ENCODE measurements around the gene NQO2.

The NQO2 gene

DNA sequence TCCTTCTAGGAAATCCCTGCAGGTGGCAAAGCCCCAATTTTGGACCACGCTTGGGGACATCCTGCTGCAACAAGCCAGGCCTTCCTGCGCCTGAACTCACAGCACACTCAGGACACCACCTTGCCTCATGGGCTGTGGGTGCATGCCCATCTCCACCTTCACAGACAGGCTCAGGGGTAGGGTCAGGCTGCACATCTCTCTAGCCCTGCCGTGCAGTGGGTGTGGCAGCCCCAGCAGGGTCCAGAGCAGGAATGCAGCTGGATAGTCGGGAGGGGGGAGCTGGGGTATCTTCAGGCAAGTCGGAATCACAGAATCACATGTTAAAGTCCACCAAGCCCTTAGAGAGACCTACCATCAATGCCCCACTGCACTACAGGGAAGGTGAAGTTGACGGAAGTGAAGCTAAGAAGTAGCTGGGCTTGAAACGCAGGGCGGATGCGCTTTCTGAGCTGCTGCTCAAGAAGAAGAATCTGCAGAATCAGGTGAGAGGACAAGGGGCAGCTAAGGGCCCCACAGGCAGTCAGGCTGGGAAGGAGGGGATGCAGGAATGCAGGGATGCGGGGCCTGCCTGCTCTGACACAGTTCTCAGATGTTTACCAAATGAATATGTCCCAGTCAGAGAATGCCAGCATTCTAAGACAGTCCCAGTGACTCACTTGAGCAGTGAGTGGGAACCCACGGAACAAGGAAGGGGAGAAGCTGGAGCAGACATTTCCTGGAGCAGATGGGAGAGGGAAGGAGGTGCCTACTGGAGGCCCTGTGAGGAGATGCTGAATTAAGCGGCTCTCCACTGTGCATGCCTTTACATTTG is 39.6 kb upstream of the NQO2 start:
- no peak for TF ChIP-seq EZH2 (IDR thresholded peaks at IDR 0.05; ENCODE audit: borderline replicate concordance, low read depth, low read length, severe bottlenecking)
- TF ChIP-seq, protein P1, sequence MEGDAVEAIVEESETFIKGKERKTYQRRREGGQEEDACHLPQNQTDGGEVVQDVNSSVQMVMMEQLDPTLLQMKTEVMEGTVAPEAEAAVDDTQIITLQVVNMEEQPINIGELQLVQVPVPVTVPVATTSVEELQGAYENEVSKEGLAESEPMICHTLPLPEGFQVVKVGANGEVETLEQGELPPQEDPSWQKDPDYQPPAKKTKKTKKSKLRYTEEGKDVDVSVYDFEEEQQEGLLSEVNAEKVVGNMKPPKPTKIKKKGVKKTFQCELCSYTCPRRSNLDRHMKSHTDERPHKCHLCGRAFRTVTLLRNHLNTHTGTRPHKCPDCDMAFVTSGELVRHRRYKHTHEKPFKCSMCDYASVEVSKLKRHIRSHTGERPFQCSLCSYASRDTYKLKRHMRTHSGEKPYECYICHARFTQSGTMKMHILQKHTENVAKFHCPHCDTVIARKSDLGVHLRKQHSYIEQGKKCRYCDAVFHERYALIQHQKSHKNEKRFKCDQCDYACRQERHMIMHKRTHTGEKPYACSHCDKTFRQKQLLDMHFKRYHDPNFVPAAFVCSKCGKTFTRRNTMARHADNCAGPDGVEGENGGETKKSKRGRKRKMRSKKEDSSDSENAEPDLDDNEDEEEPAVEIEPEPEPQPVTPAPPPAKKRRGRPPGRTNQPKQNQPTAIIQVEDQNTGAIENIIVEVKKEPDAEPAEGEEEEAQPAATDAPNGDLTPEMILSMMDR (IDR thresholded peaks at IDR 0.05; ENCODE audit: borderline replicate concordance, extremely low read depth, low read length, poor library complexity, severe bottlenecking) = no peak
- H3K9me3 ChIP-seq (ENCODE audit: insufficient read depth, low read length, severe bottlenecking) = no peaks in the 10 kb centered on the region
- peaks cover 37% of the 10 kb centered on the region for H3K27me3 ChIP-seq (ENCODE audit: insufficient read depth, low read length, poor library complexity)
- H3K79me2 ChIP-seq (ENCODE audit: insufficient read depth, low read length) = no peaks in the 10 kb centered on the region
- H3K4me3 ChIP-seq (ENCODE audit: low read depth in 1 of 2, low read length in 2 of 2) = no peak overlapping the region
- H2AFZ ChIP-seq (ENCODE audit: low read depth, low read length) = no peak overlapping the region
- H3K27ac ChIP-seq (ENCODE audit: low read length) = no peak overlapping the region
- no peaks in the 10 kb centered on the region for H4K20me1 ChIP-seq (ENCODE audit: insufficient read depth, low read length)
- H3K4me2 ChIP-seq (ENCODE audit: insufficient read depth, low read length) = no peak overlapping the region
- DNase-seq (no peak), ATAC-seq (ENCODE audit: insufficient read depth, low read depth) (no peak)
- H3K9ac ChIP-seq (ENCODE audit: low read depth, low read length) = no peak overlapping the region
- H3K4me1 ChIP-seq (ENCODE audit: insufficient read depth, low read length) = no peaks in the 10 kb centered on the region
- no peaks in the 10 kb centered on the region for H3K36me3 ChIP-seq (ENCODE audit: insufficient read depth, low read length)

DNA sequence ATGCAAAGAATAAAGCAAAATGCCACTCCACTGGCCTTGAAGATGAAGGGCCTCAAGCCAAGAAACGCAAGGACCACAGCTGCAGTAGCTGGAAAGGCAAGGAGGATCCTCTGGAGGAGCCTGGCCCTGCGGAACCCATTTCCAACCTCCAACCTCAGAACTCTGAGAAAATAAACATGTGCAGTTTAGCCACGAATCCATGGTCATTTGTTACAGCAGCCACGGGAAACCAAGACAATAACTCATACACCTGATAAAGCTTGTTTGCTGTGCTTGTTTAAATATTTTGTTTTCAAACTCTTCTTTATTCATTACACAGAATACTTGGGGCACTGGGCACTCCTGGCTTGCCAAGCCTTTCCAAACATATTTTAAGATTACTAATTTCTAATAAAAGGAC is 38.8 kb upstream of the NQO2 start:
- H3K4me3 ChIP-seq (ENCODE audit: low read depth in 1 of 2, low read length in 2 of 2) = no peak overlapping the region
- H3K4me1 ChIP-seq (ENCODE audit: insufficient read depth, low read length) = no peaks in the 10 kb centered on the region
- no peak overlapping the region for H3K9ac ChIP-seq (ENCODE audit: low read depth, low read length)
- no peaks in the 10 kb centered on the region for H3K79me2 ChIP-seq (ENCODE audit: insufficient read depth, low read length)
- H4K20me1 ChIP-seq (ENCODE audit: insufficient read depth, low read length) = no peaks in the 10 kb centered on the region
- H2AFZ ChIP-seq (ENCODE audit: low read depth, low read length) = no peak overlapping the region
- H3K36me3 ChIP-seq (ENCODE audit: insufficient read depth, low read length) = no peaks in the 10 kb centered on the region
- ATAC-seq (ENCODE audit: insufficient read depth, low read depth) = no peak
- TF ChIP-seq, protein P1 (IDR thresholded peaks at IDR 0.05; ENCODE audit: borderline replicate concordance, extremely low read depth, low read length, poor library complexity, severe bottlenecking) = no peak
- no peak for TF ChIP-seq EZH2 (IDR thresholded peaks at IDR 0.05; ENCODE audit: borderline replicate concordance, low read depth, low read length, severe bottlenecking)
- no peak overlapping the region for H3K27ac ChIP-seq (ENCODE audit: low read length)
- peaks cover 37% of the 10 kb centered on the region for H3K27me3 ChIP-seq (ENCODE audit: insufficient read depth, low read length, poor library complexity)
- H3K4me2 ChIP-seq (ENCODE audit: insufficient read depth, low read length) = no peak overlapping the region
- H3K9me3 ChIP-seq (ENCODE audit: insufficient read depth, low read length, severe bottlenecking) = no peaks in the 10 kb centered on the region
- no peak for DNase-seq

DNA sequence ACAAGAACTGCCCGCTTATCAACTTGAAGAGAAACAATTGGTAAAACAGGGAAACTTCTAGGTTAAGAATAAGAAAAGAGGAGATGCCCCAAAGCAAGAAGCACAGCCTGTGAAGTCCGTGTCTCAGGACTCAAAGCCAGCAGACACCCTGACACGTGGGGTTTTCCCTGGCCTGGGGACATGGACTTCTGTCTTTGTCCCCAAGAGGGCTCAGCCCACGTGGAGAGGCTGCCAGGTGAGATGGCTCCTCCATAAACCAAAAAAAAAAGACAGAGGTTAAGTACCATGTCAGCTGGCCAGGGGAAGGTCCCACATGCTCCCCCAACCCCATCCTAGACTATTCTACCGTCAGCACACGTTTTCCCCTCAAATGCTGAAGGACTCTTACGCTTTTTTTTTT is 38.2 kb upstream of the NQO2 start:
- H3K36me3 ChIP-seq (ENCODE audit: insufficient read depth, low read length) = no peaks in the 10 kb centered on the region
- H3K27me3 ChIP-seq (ENCODE audit: insufficient read depth, low read length, poor library complexity) = peaks cover 41% of the 10 kb centered on the region
- H3K9me3 ChIP-seq (ENCODE audit: insufficient read depth, low read length, severe bottlenecking) = no peaks in the 10 kb centered on the region
- no peaks in the 10 kb centered on the region for H3K4me1 ChIP-seq (ENCODE audit: insufficient read depth, low read length)
- ATAC-seq (ENCODE audit: insufficient read depth, low read depth) (no peak), DNase-seq (no peak)
- H3K27ac ChIP-seq (ENCODE audit: low read length) = no peak overlapping the region
- TF ChIP-seq EZH2 (IDR thresholded peaks at IDR 0.05; ENCODE audit: borderline replicate concordance, low read depth, low read length, severe bottlenecking) = no peak
- TF ChIP-seq, protein P1 (IDR thresholded peaks at IDR 0.05; ENCODE audit: borderline replicate concordance, extremely low read depth, low read length, poor library complexity, severe bottlenecking) = no peak
- H2AFZ ChIP-seq (ENCODE audit: low read depth, low read length) = no peak overlapping the region
- H3K9ac ChIP-seq (ENCODE audit: low read depth, low read length) = no peak overlapping the region
- H3K4me2 ChIP-seq (ENCODE audit: insufficient read depth, low read length) = no peak overlapping the region
- H4K20me1 ChIP-seq (ENCODE audit: insufficient read depth, low read length) = no peaks in the 10 kb centered on the region
- no peak overlapping the region for H3K4me3 ChIP-seq (ENCODE audit: low read depth in 1 of 2, low read length in 2 of 2)
- H3K79me2 ChIP-seq (ENCODE audit: insufficient read depth, low read length) = no peaks in the 10 kb centered on the region

Data from DND-41 (cell line).